ENCODE data around the gene DCLK1.

DCLK1 gene

GRCh38 chr13:35866801-35867200 lies 264.4 kb downstream of the DCLK1 start:
- no peaks in the 10 kb centered on the region for H3K36me3 Mint-ChIP-seq (ENCODE audit: low read depth)
- peaks cover 8% of the 10 kb centered on the region for H3K9me3 Mint-ChIP-seq
- no peak overlapping the region for H3K4me3 Mint-ChIP-seq
- no peak overlapping the region for H3K27ac Mint-ChIP-seq
- no peaks in the 10 kb centered on the region for H3K4me1 Mint-ChIP-seq (ENCODE audit: low read depth)
- no peaks in the 10 kb centered on the region for H3K27me3 Mint-ChIP-seq

GRCh38 chr13:35865341-35866240 lies 265.6 kb downstream of the DCLK1 start:
- Mint-ChIP-seq H3K27me3 (no peaks in the 10 kb centered on the region), H3K9me3 (peaks cover 13% of the 10 kb centered on the region), H3K27ac (no peak overlapping the region), H3K4me1 (ENCODE audit: low read depth) (no peaks in the 10 kb centered on the region), H3K36me3 (ENCODE audit: low read depth) (no peaks in the 10 kb centered on the region), H3K4me3 (no peak overlapping the region)

DNA sequence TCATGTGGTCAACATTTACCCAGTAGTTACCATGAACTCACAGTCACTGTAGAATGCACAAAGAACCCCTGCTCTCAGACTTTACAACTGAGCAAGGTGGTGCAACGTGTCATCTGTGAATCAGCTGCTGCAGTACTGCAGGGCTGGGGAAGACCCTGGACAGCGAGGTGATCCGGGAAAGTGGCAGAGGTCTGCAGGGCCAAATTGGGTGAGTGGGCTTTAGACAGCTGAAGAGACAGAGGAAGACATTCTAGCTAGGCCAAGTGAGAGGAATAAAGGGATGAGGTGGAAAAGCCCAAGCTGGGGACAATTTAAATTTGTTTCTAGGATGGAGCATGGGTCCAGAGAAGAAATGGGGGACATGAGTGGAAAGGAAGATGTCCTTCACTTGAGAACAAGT lies 270.5 kb downstream of the DCLK1 start:
- Mint-ChIP-seq H3K27me3 (peaks cover 19% of the 10 kb centered on the region), H3K4me1 (ENCODE audit: low read depth) (no peaks in the 10 kb centered on the region), H3K27ac (no peak overlapping the region), H3K36me3 (ENCODE audit: low read depth) (no peaks in the 10 kb centered on the region), H3K4me3 (no peak overlapping the region), H3K9me3 (peaks cover 19% of the 10 kb centered on the region)

DNA sequence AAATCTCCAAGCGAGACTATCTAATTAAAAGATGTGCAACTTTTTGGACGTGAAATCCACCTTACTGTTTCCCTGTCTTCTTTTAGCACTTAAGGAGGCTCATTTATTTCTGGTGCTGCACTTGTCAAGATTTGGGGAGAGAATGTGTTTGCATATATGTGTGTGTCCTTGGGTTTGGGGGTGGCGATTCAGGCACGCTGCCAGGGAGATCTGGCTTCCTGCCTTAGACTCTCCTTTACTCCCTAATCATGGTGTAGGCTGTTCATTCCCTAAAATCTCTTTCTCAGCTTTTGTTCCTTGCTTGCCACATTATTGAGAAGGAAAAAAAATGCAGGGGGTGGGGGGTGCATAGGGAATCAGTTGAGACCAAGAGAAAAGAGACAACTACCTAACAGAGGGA lies 271.2 kb downstream of the DCLK1 start:
- no peaks in the 10 kb centered on the region for H3K36me3 Mint-ChIP-seq (ENCODE audit: low read depth)
- H3K4me3 Mint-ChIP-seq = no peak overlapping the region
- H3K27ac Mint-ChIP-seq = no peak overlapping the region
- H3K9me3 Mint-ChIP-seq = peaks cover 19% of the 10 kb centered on the region
- H3K27me3 Mint-ChIP-seq = peaks cover 20% of the 10 kb centered on the region
- H3K4me1 Mint-ChIP-seq (ENCODE audit: low read depth) = no peaks in the 10 kb centered on the region

DNA sequence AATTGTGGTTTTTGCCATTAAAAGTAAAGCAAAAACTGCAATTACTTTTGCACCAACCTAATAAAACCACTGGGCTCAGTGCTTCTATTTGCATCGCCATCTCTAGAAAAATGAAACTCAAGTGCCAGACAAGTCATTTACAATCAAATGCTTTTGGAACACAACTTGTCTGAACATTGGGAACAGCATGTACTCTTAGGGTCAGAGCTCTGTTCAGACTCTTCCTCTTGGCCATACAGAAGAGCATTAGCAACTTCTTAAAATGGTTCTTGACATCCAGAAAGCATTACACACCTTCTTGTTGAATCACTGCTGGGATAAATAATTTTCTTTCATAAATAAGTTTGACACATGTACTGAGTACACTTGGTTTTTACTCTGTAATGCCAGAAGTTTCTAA lies 272.5 kb downstream of the DCLK1 start:
- no peaks in the 10 kb centered on the region for H3K36me3 Mint-ChIP-seq (ENCODE audit: low read depth)
- peaks cover 19% of the 10 kb centered on the region for H3K9me3 Mint-ChIP-seq
- peaks cover 27% of the 10 kb centered on the region for H3K27me3 Mint-ChIP-seq
- no peak overlapping the region for H3K27ac Mint-ChIP-seq
- no peak overlapping the region for H3K4me3 Mint-ChIP-seq
- no peaks in the 10 kb centered on the region for H3K4me1 Mint-ChIP-seq (ENCODE audit: low read depth)

- H3K27ac Mint-ChIP-seq = no peak overlapping the region
- peaks cover 19% of the 10 kb centered on the region for H3K9me3 Mint-ChIP-seq
- H3K27me3 Mint-ChIP-seq = peaks cover 27% of the 10 kb centered on the region
- no peaks in the 10 kb centered on the region for H3K36me3 Mint-ChIP-seq (ENCODE audit: low read depth)
- H3K4me1 Mint-ChIP-seq (ENCODE audit: low read depth) = no peaks in the 10 kb centered on the region
- no peak overlapping the region for H3K4me3 Mint-ChIP-seq
These were observed 273.4 kb downstream of the DCLK1 start for GRCh38 chr13:35857769-35858168.

DNA sequence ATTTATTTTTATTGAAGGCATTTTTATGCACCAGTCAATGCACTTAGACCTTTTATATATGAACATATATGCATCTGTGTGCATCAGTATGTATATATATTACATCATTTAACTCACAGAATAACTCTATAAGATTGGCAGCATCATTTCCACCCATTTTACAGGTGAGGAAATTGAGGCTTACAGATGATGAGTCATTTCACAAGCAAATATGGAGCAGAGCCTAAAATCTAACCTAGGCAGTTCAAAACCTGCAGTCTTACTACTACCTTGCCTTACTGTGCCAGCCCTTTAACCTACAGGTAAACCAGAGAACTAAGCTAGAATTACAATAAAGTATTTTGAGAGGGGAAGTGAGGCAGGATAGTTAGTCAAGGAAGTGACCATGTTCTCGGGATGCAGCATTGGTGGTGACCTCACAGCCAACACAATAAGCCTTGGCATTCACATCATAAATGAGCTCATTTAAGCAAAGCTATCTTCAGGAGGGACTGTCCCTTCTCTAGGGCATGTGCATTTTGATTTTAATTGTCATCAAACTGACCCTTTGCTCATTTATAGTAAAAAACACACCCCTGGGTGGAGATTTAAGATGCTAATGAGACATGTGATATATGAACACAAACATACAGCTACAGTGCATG lies 274.3 kb downstream of the DCLK1 start:
- no peak overlapping the region for H3K4me3 Mint-ChIP-seq
- peaks cover 11% of the 10 kb centered on the region for H3K9me3 Mint-ChIP-seq
- H3K36me3 Mint-ChIP-seq (ENCODE audit: low read depth) = no peaks in the 10 kb centered on the region
- H3K27ac Mint-ChIP-seq = no peak overlapping the region
- peaks cover 27% of the 10 kb centered on the region for H3K27me3 Mint-ChIP-seq
- H3K4me1 Mint-ChIP-seq (ENCODE audit: low read depth) = no peaks in the 10 kb centered on the region

- Mint-ChIP-seq H3K9me3 (peaks cover 11% of the 10 kb centered on the region), H3K27ac (no peak overlapping the region)
These were observed 275.1 kb downstream of the DCLK1 start for GRCh38 chr13:35856084-35856483.

DNA sequence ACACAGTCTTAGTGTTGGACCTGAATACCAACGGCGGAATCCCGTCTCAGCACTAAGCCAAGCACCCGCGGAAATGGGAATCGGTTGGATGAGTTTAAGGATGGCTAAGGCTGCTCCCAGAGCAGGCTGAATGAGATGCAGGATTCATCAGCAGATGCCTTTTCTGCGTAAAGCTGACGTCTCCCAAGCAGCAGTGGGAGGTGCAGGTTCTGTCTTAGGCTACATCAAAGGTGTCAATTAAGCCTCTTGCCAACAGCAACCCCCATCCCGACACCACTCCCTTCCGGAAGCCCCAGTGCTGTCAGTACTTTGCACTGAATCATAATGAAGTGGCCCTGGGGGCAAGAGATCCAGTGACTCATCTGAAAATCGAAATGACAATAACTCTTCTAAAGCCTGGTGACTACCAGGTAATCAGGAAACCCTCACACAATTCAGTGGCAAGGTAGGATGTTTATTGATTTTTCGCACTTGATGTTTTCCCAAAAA lies 275.6 kb downstream of the DCLK1 start:
- Mint-ChIP-seq H3K36me3 (ENCODE audit: low read depth) (no peaks in the 10 kb centered on the region), H3K27me3 (peaks cover 35% of the 10 kb centered on the region), H3K4me1 (ENCODE audit: low read depth) (no peaks in the 10 kb centered on the region)

More at GRCh38 chr13:35856084-35856483, 275.1 kb downstream of the DCLK1 start:
- no peak overlapping the region for H3K4me3 Mint-ChIP-seq
- H3K4me1 Mint-ChIP-seq (ENCODE audit: low read depth) = no peaks in the 10 kb centered on the region
- no peaks in the 10 kb centered on the region for H3K36me3 Mint-ChIP-seq (ENCODE audit: low read depth)
- peaks cover 33% of the 10 kb centered on the region for H3K27me3 Mint-ChIP-seq

GRCh38 chr13:35854286-35854685 lies 276.9 kb downstream of the DCLK1 start:
- no peaks in the 10 kb centered on the region for H3K36me3 Mint-ChIP-seq (ENCODE audit: low read depth)
- no peaks in the 10 kb centered on the region for H3K4me1 Mint-ChIP-seq (ENCODE audit: low read depth)
- H3K27ac Mint-ChIP-seq = no peak overlapping the region
- peaks cover 35% of the 10 kb centered on the region for H3K27me3 Mint-ChIP-seq
- peaks cover 5% of the 10 kb centered on the region for H3K9me3 Mint-ChIP-seq
- H3K4me3 Mint-ChIP-seq = no peak overlapping the region

More for the DNA sequence above, 275.6 kb downstream of the DCLK1 start:
- no peak overlapping the region for H3K27ac Mint-ChIP-seq
- no peak overlapping the region for H3K4me3 Mint-ChIP-seq
- H3K9me3 Mint-ChIP-seq = peaks cover 6% of the 10 kb centered on the region

DNA sequence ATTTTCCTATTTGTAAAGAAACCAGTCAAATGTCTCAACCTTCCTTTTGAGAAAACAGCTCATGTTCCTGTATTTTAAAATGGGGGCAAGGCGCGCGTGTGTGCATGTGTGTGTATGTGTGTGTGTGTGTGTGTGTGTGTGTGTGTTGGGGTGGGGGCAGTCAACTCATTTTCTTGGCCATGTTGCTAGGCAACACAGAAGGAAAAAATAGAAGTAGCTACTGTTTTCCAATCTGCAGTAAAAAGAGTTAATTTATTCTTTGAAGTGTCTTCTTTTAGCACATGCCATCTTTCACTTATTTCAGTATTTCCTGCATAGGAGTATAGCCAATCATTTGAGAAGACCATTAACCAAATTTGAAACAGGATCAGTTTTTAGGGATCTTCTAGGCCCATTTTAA lies 279.3 kb downstream of the DCLK1 start:
- no peaks in the 10 kb centered on the region for H3K36me3 Mint-ChIP-seq (ENCODE audit: low read depth)
- no peak overlapping the region for H3K27ac Mint-ChIP-seq
- H3K27me3 Mint-ChIP-seq = peaks cover 25% of the 10 kb centered on the region
- H3K9me3 Mint-ChIP-seq = no peaks in the 10 kb centered on the region
- no peaks in the 10 kb centered on the region for H3K4me1 Mint-ChIP-seq (ENCODE audit: low read depth)
- no peak overlapping the region for H3K4me3 Mint-ChIP-seq

GRCh38 chr13:35851356-35851755 lies 279.8 kb downstream of the DCLK1 start:
- Mint-ChIP-seq H3K4me3 (no peak overlapping the region), H3K27ac (no peak overlapping the region), H3K36me3 (ENCODE audit: low read depth) (no peaks in the 10 kb centered on the region), H3K27me3 (peaks cover 22% of the 10 kb centered on the region), H3K4me1 (ENCODE audit: low read depth) (no peaks in the 10 kb centered on the region), H3K9me3 (no peaks in the 10 kb centered on the region)

DNA sequence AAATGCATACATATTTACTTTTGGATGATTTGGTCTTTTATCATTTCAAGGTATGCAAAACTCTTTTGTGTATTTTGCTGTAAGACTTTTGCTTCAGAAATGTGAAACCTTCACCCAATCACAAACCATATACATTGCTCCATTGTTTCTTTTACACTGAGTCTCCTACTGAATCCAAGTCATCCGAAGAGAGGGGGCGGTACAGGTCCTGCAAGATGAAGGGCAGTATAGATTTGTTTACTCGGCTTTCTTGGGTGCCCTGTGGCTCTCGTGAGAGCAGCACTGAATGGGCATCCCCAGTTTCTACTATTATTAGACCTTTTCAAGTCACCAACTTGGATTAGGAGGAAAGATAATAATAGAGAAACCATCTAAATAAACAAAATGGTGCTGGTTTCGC lies 280.6 kb downstream of the DCLK1 start:
- H3K27me3 Mint-ChIP-seq = peaks cover 16% of the 10 kb centered on the region
- no peaks in the 10 kb centered on the region for H3K36me3 Mint-ChIP-seq (ENCODE audit: low read depth)
- H3K27ac Mint-ChIP-seq = no peak overlapping the region
- H3K9me3 Mint-ChIP-seq = no peaks in the 10 kb centered on the region
- H3K4me1 Mint-ChIP-seq (ENCODE audit: low read depth) = no peaks in the 10 kb centered on the region
- no peak overlapping the region for H3K4me3 Mint-ChIP-seq

DNA sequence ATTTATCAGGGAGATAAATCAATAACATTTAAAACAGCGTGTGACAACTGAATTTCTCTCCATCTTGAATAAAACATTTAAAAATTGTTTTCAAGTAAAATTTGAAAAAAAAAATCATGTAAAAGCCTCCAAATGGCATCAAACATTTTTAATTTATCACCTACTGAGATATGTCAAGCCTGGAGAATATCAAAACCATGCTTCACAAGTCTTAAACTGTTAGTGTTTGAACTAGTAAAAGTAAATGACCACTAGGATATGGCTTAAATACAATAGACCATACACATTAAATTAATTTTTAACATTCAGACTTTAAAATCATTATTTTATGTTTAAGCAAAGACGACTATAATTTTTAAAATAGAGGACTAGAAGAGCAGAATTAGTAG lies 281.9 kb downstream of the DCLK1 start:
- no peaks in the 10 kb centered on the region for H3K4me1 Mint-ChIP-seq (ENCODE audit: low read depth)

More for the DNA sequence above, 281.9 kb downstream of the DCLK1 start:
- H3K27me3 Mint-ChIP-seq = peaks cover 8% of the 10 kb centered on the region
- H3K36me3 Mint-ChIP-seq (ENCODE audit: low read depth) = no peaks in the 10 kb centered on the region
- H3K4me3 Mint-ChIP-seq = no peak overlapping the region
- no peak overlapping the region for H3K27ac Mint-ChIP-seq
- H3K9me3 Mint-ChIP-seq = no peaks in the 10 kb centered on the region

Data from stimulated activated naive CD8-positive, alpha-beta T cell treated with anti-CD3 and anti-CD28 coated beads, Interleukin-15, Interleukin-2, amounts not matched to agents 100 ng/mL and 50 ng/mL, for 24 hours (primary cell).